HepG2 (cell line): ENCODE results near the gene CNNM2. TPM values are rescaled to one million over a fixed set of nuclear protein-coding genes. Genes with fewer than 3 reads are reported as not detected.

ENCODE experiments used
- ATAC-seq: fragments of 200-7000 bp; cut with Tn5 transposase; 3 replicates; pipeline ENCODE4 v1.9.1; 2020; ENCODE audit warnings: mild to moderate bottlenecking, moderate library complexity
- BruUV-seq: library from RNA; stranded (reverse); fragments of 400-500 nt; replicated peaks from 2 replicates; lab custom pipeline; 2021; lab: Mats Ljungman, UMichigan
- CTCF ChIA-PET: fragments of 300-600 bp; formaldehyde crosslinking; extraction: SDS; loops from one replicate; lab custom pipeline; 2021; ENCODE audit warnings: low total read pairs, inconsistent platforms, low intra/inter-chr PET ratio; lab: Yijun Ruan, JAX
- POLR2A ChIA-PET: fragments of 350-600 bp; sonication (Branson Sonifier 250); formaldehyde crosslinking; loops from one replicate; lab custom pipeline; 2020; ENCODE audit warnings: antibody characterized with exemption, inconsistent platforms; lab: Yijun Ruan, JAX
- DNase-seq: peaks from one replicate; pipeline ENCODE4 v3.0.0-alpha.2; 2015; ENCODE audit warnings: low spot score
- FAIRE-seq: peaks from 3 replicates; lab custom pipeline; 2011; peaks lifted over from hg19 to GRCh38; lab: Jason Lieb, UNC
- H2AFZ ChIP-seq: one replicate; pipeline ENCODE4 v1.6.1; 2011; ENCODE audit warnings: low read length, inconsistent platforms
- H3K27ac ChIP-seq: fragments of 300-600 bp; 3 replicates; pipeline ENCODE4 v1.8.0; 2011; ENCODE audit warnings: mixed run types, mild to moderate bottlenecking, mixed read lengths, low read length, inconsistent platforms; ENCODE audit not compliant: insufficient read depth; ENCODE audit errors: extremely low read length
- H3K27me3 ChIP-seq, 2 experiments: fragments of 200-600 bp in 1 of 2; 2 replicates in 1 of 2; 3 replicates in 1 of 2; pipeline versions ENCODE4 v1.6.0 to v1.8.0; 2011; ENCODE audit warnings: low read length in 2 of 2, mild to moderate bottlenecking in 2 of 2, moderate library complexity in 2 of 2, inconsistent platforms in 1 of 2; ENCODE audit not compliant: insufficient read depth in 2 of 2, control insufficient read depth in 1 of 2
- H3K36me3 ChIP-seq, 2 experiments: fragments of 200-600 bp in 1 of 2; replicated peaks in 1 of 2; 2 replicates in 1 of 2; 3 replicates in 1 of 2; pipeline versions ENCODE4 v1.5.1 to v1.8.0; 2011; ENCODE audit warnings: low read length in 2 of 2, inconsistent platforms in 1 of 2; ENCODE audit not compliant: insufficient read depth in 2 of 2, control insufficient read depth in 1 of 2
- H3K4me1 ChIP-seq: 2 replicates; pipeline ENCODE4 v1.5.1; 2012; ENCODE audit warnings: low read length, inconsistent platforms; ENCODE audit not compliant: insufficient read depth
- H3K4me2 ChIP-seq: 2 replicates; pipeline ENCODE4 v1.6.0; 2011; ENCODE audit warnings: low read depth, low read length, inconsistent platforms
- H3K4me3 ChIP-seq, 3 experiments: fragments of 200-600 bp in 1 of 3; sonication (generic), shearing (Covaris generic) in 1 of 3; replicated peaks in 1 of 3; 2 replicates each; pipeline ENCODE4 v1.5.1; 2011 to 2016; ENCODE audit warnings: low read length in 3 of 3, inconsistent platforms in 2 of 3, low read depth in 2 of 3, mild to moderate bottlenecking in 2 of 3, control low read depth in 1 of 3, mixed read lengths in 1 of 3; ENCODE audit not compliant: insufficient read depth in 1 of 3
- H3K79me2 ChIP-seq: one replicate; pipeline ENCODE4 v1.6.1; 2011; ENCODE audit warnings: low read length, inconsistent platforms; ENCODE audit not compliant: insufficient read depth
- H3K9ac ChIP-seq: 2 replicates; pipeline ENCODE4 v1.6.0; 2011; ENCODE audit warnings: mild to moderate bottlenecking, low read depth, low read length, inconsistent platforms; ENCODE audit not compliant: insufficient read depth
- H3K9me3 ChIP-seq: 2 replicates; pipeline ENCODE4 v1.5.1; 2012; ENCODE audit warnings: mild to moderate bottlenecking, low read length
- H4K20me1 ChIP-seq: 2 replicates; pipeline ENCODE4 v1.6.0; 2011; ENCODE audit warnings: inconsistent platforms, mild to moderate bottlenecking, low read length, moderate library complexity; ENCODE audit not compliant: insufficient read depth
- BCLAF1 ChIP-seq: fragments of 450-650 bp; IDR thresholded peaks from 2 replicates; pipeline ENCODE4 v1.6.1; 2017; ENCODE audit warnings: mild to moderate bottlenecking
- CEBPG ChIP-seq: IDR thresholded peaks from 2 replicates; pipeline ENCODE4 v1.6.1; 2016
- HNF4G ChIP-seq, 2 experiments: sonication (generic) in 1 of 2; formaldehyde crosslinking in 1 of 2; IDR thresholded peaks; 2 replicates each; pipeline versions ENCODE4 v1.4.0 to v1.6.1; 2011 to 2020; ENCODE audit warnings: borderline replicate concordance in 2 of 2, low read depth in 2 of 2, mild to moderate bottlenecking in 2 of 2, low read length in 1 of 2, missing genetic modification reagents in 1 of 2, moderate library complexity in 1 of 2
- ISX ChIP-seq: sonication (generic); formaldehyde crosslinking; conservative IDR thresholded peaks from 2 replicates; pipeline ENCODE4 v1.5.0; 2020; ENCODE audit warnings: missing genetic modification reagents
- PHB2 ChIP-seq: fragments of 450-650 bp; IDR thresholded peaks from 2 replicates; pipeline ENCODE4 v1.6.1; 2018; ENCODE audit not compliant: partially characterized antibody
- POGK ChIP-seq: sonication (generic); formaldehyde crosslinking; conservative IDR thresholded peaks from 2 replicates; pipeline ENCODE4 v1.8.0; 2022; ENCODE audit warnings: mild to moderate bottlenecking, moderate library complexity, missing genetic modification reagents
- RCOR2 ChIP-seq: IDR thresholded peaks from 2 replicates; pipeline ENCODE4 v1.6.1; 2016; ENCODE audit warnings: missing biosample characterization, missing genetic modification reagents
- SOX5 ChIP-seq: IDR thresholded peaks from 2 replicates; pipeline ENCODE4 v1.6.1; 2016; ENCODE audit warnings: borderline replicate concordance
- TFE3 ChIP-seq: IDR thresholded peaks from 2 replicates; pipeline ENCODE4 v1.6.1; 2016
- U2AF2 ChIP-seq: fragments of 200-400 bp; formaldehyde crosslinking; IDR thresholded peaks from 2 replicates; pipeline ENCODE4 v1.6.1; 2017; ENCODE audit warnings: low read depth, mild to moderate bottlenecking, low read length
- ZNF24 ChIP-seq: fragments of 450-650 bp; IDR thresholded peaks from 2 replicates; pipeline ENCODE4 v1.6.1; 2017; ENCODE audit warnings: antibody characterized with exemption, mild to moderate bottlenecking
- ZNF580 ChIP-seq: IDR thresholded peaks from 2 replicates; pipeline ENCODE4 v1.6.1; 2016; ENCODE audit warnings: low read depth, borderline replicate concordance
- ZNF615 ChIP-seq: sonication (generic); formaldehyde crosslinking; IDR thresholded peaks from 2 replicates; pipeline ENCODE4 v1.5.0; 2020; ENCODE audit warnings: mild to moderate bottlenecking, missing genetic modification reagents, borderline replicate concordance
- ZNF777 ChIP-seq: sonication (generic); formaldehyde crosslinking; IDR thresholded peaks from 2 replicates; pipeline ENCODE4 v1.4.0; 2020; ENCODE audit warnings: missing genetic modification reagents
- ZNF883 ChIP-seq: sonication (generic); formaldehyde crosslinking; IDR thresholded peaks from 2 replicates; pipeline ENCODE4 v1.5.1; 2020; ENCODE audit warnings: mild to moderate bottlenecking, missing genetic modification reagents; ENCODE audit errors: not compliant biosample characterization
- ZSCAN31 ChIP-seq: sonication (generic); formaldehyde crosslinking; IDR thresholded peaks from 2 replicates; pipeline ENCODE4 v1.5.0; 2020; ENCODE audit warnings: low read depth, mild to moderate bottlenecking, missing genetic modification reagents
- WGBS: methylation state at CpG from one replicate; pipeline ENCODE4 v1.1.6; 2017; ENCODE audit warnings: low lambda C conversion rate; 5-methylcytosine and 5-hydroxymethylcytosine counted together
- in situ Hi-C: cut with HindIII; loops from 2 replicates; pipeline ENCODE4 v1.10.0; 2017; ENCODE audit warnings: low pct_unique_long_range_greater_than_20kb; ENCODE audit not compliant: extremely low pct_ligation_motif_present
- intact Hi-C: fragments of 100-400 bp; cut with micrococcal nuclease; formaldehyde crosslinking; loops from one replicate; pipeline ENCODE4 v1.10.0; 2022; ENCODE audit not compliant: unreplicated experiment
- polyA plus RNA-seq, 8 experiments: library from polyadenylated mRNA; depleted of rRNA in 3 of 8; stranded (reverse) in 7 of 8; unstranded in 1 of 8; fragments of >200 nt; fragmentation: Illumina TruSeq in 4 of 8; extraction: Trizol in 4 of 8; gene quantifications; 2 replicates each; pipeline versions ENCODE4 v1.2.1 to v1.2.3, GENCODE V29; 2011 to 2016; ENCODE audit warnings: low read depth in 4 of 8, missing spikeins in 1 of 8, mixed read lengths in 1 of 8; ENCODE audit not compliant: insufficient read depth in 1 of 8
- total RNA-seq, 5 experiments: library from RNA; depleted of rRNA; stranded (reverse); fragments of >200 nt; fragmentation: Illumina TruSeq; extraction: Trizol; gene quantifications; 2 replicates each; pipeline ENCODE4 v1.2.3, GENCODE V29; 2016; ENCODE audit warnings: low read depth in 1 of 5

CNNM2 gene
- total and polyA plus RNA-seq, 2 of the 13 experiments (the other 11 are each of a cell fraction or from before 2014, with no cell fraction given), result 7.1 to 9.0 TPM

GRCh38 chr10:102975483-102976379, 57.6 kb downstream of the CNNM2 start:
- Histone ChIP-seq H3K9ac (no peak overlapping the region), H3K27me3 (no peaks in the 10 kb centered on the region), H3K4me2 (no peak overlapping the region), H3K27ac (no peak overlapping the region), H3K79me2 (peaks cover 24% of the 10 kb centered on the region), H3K4me3 (no peak overlapping the region), H4K20me1 (no peaks in the 10 kb centered on the region), H3K36me3 (no peaks in the 10 kb centered on the region), H3K4me1 (peaks cover 29% of the 10 kb centered on the region), H3K9me3 (no peaks in the 10 kb centered on the region), H2AFZ (no peak overlapping the region)
- ChIA-PET CTCF (no interaction called here), POLR2A (no interaction called here)
- no TSS peak for BruUV-seq
- DNase-seq, result no peak
- ATAC-seq, result no peak
- intact Hi-C loops (no loop called here), in situ Hi-C loops (no loop called here)
- FAIRE-seq, result no peak
- WGBS, result 94% methylated on average over 2 of the region's 2 CpGs
- TF ChIP-seq ZNF580, result no peak
- TF ChIP-seq ISX (CRISPR knock-in tag), result no peak
- TF ChIP-seq BCLAF1, result no peak
- no peak for TF ChIP-seq ZNF615
- no peak for TF ChIP-seq TFE3
- no peak for TF ChIP-seq ZNF883 (CRISPR knock-in tag)
- TF ChIP-seq U2AF2, result no peak
- TF ChIP-seq ZSCAN31, result no peak
- TF ChIP-seq HNF4G (IDR thresholded peaks at IDR 0.05; ENCODE audit: borderline replicate concordance, low read depth, low read length), result no peak
- TF ChIP-seq HNF4G (CRISPR knock-in tag; IDR thresholded peaks at IDR 0.05; ENCODE audit: borderline replicate concordance, low read depth), result no peak
- TF ChIP-seq POGK, result no peak
- no peak for TF ChIP-seq ZNF24
- TF ChIP-seq CEBPG (CRISPR knock-in tag), result no peak
- no peak for TF ChIP-seq RCOR2
- no peak for TF ChIP-seq PHB2
- TF ChIP-seq SOX5 (CRISPR knock-in tag), result no peak
- no peak for TF ChIP-seq ZNF777 (CRISPR knock-in tag)
